B cell (primary cell): ENCODE data around the gene CEMIP. TPM values are rescaled to one million over a fixed set of nuclear protein-coding genes. Genes with fewer than 3 reads are reported as not detected.

Experiments used
- ATAC-seq: fragments of 200-7000 bp; cut with Tn5 transposase; one replicate; pipeline ENCODE4 v1.10.0; 2021; ENCODE audit warnings: low read depth, mild to moderate bottlenecking, moderate number of reproducible peaks, moderate library complexity
- CTCF ChIA-PET: fragments of 350-600 bp; sonication (Branson Sonifier 250); formaldehyde crosslinking; loops from one replicate; lab custom pipeline; 2021; ENCODE audit warnings: antibody characterized with exemption, inconsistent platforms; lab: Charles Lee
- POLR2A ChIA-PET: fragments of 350-600 bp; sonication (Branson Sonifier 250); formaldehyde crosslinking; loops from one replicate; lab custom pipeline; 2021; ENCODE audit warnings: antibody characterized with exemption; lab: Charles Lee
- DNase-seq: peaks from one replicate; pipeline ENCODE4 v3.0.0; 2013
- H2AFZ ChIP-seq: 2 replicates; pipeline ENCODE4 v1.6.1; 2012; ENCODE audit warnings: mild to moderate bottlenecking, low read depth, low read length; ENCODE audit not compliant: insufficient read depth, poor library complexity, severe bottlenecking
- H3K27ac ChIP-seq, 2 donors: 1 replicate in 1 of 2; 2 replicates in 1 of 2; pipeline ENCODE4 v1.5.1; 2012 to 2013; ENCODE audit warnings: low read length in 2 of 2, mild to moderate bottlenecking in 2 of 2, moderate library complexity in 1 of 2
- H3K27me3 ChIP-seq, 4 experiments: fragments of 200-600 bp in 1 of 4; sonication (generic) in 1 of 4; replicated peaks in 1 of 4; 1 replicate in 2 of 4; 2 replicates in 2 of 4; pipeline versions ENCODE4 v1.6.1 to v1.7.0; 2013 to 2016; ENCODE audit warnings: low read length in 3 of 4, mild to moderate bottlenecking in 2 of 4, mixed read lengths in 1 of 4, moderate library complexity in 1 of 4; ENCODE audit not compliant: insufficient read depth in 4 of 4, control insufficient read depth in 3 of 4; ENCODE audit errors: control extremely low read depth in 1 of 4
- H3K36me3 ChIP-seq, 2 experiments: replicated peaks in 1 of 2; 1 replicate in 1 of 2; 2 replicates in 1 of 2; pipeline versions ENCODE4 v1.6.1 to v1.7.1; 2013; ENCODE audit warnings: low read length in 1 of 2; ENCODE audit not compliant: insufficient read depth in 2 of 2, control insufficient read depth in 1 of 2; ENCODE audit errors: control extremely low read depth in 1 of 2, extremely low read depth in 1 of 2
- H3K4me1 ChIP-seq, 2 donors: fragments of 200-600 bp in 1 of 2; sonication (generic) in 1 of 2; 1 replicate in 1 of 2; 2 replicates in 1 of 2; pipeline versions ENCODE4 v1.5.1 to v1.6.1; 2013 to 2017; ENCODE audit warnings: low read length in 2 of 2; ENCODE audit not compliant: control insufficient read depth in 2 of 2, insufficient read depth in 2 of 2
- H3K4me2 ChIP-seq: replicated peaks from 2 replicates; pipeline ENCODE3; 2012; ENCODE audit warnings: mild to moderate bottlenecking, low read depth, low read length; ENCODE audit not compliant: poor library complexity, severe bottlenecking
- H3K4me3 ChIP-seq, 5 experiments: fragments of 200-600 bp in 1 of 5; sonication (generic) in 1 of 5; 1 replicate in 3 of 5; 2 replicates in 2 of 5; pipeline versions ENCODE4 v1.5.1 to v1.7.0; 2011 to 2016; ENCODE audit warnings: low read length in 4 of 5, mild to moderate bottlenecking in 4 of 5, low read depth in 2 of 5, control low read depth in 1 of 5, moderate library complexity in 1 of 5; ENCODE audit not compliant: insufficient read depth in 1 of 5; ENCODE audit errors: control extremely low read depth in 1 of 5, extremely low read depth in 1 of 5
- H3K79me2 ChIP-seq: fragments of 200-600 bp; sonication (generic); one replicate; pipeline ENCODE4 v1.6.0; 2016; ENCODE audit warnings: low read length; ENCODE audit not compliant: control insufficient read depth, insufficient read depth
- H3K9ac ChIP-seq: fragments of 200-600 bp; sonication (generic); 2 replicates; pipeline ENCODE4 v1.6.1; 2017; ENCODE audit warnings: mild to moderate bottlenecking, low read length, moderate library complexity
- H3K9me3 ChIP-seq, 3 donors: one replicate each; pipeline versions ENCODE4 v1.6.1 to v1.7.1; 2013; ENCODE audit warnings: low read length in 2 of 3; ENCODE audit not compliant: control insufficient read depth in 2 of 3, insufficient read depth in 1 of 3; ENCODE audit errors: control extremely low read depth in 1 of 3
- H4K20me1 ChIP-seq: 2 replicates; pipeline ENCODE4 v1.6.0; 2012; ENCODE audit warnings: mild to moderate bottlenecking, low read length; ENCODE audit not compliant: insufficient read depth, control insufficient read depth, poor library complexity, severe bottlenecking
- H3K27ac Mint-ChIP-seq: one replicate; pipeline ENCODE4 v1.8.0; 2021; ENCODE audit warnings: mixed read lengths
- H3K27me3 Mint-ChIP-seq: one replicate; pipeline ENCODE4 v1.8.0; 2021; ENCODE audit warnings: mixed read lengths
- H3K4me1 Mint-ChIP-seq: one replicate; pipeline ENCODE4 v1.8.0; 2021; ENCODE audit warnings: mixed read lengths
- H3K4me3 Mint-ChIP-seq: one replicate; pipeline ENCODE4 v1.8.0; 2021; ENCODE audit warnings: mixed read lengths
- H3K9me3 Mint-ChIP-seq: one replicate; pipeline ENCODE4 v1.8.0; 2022; ENCODE audit warnings: mixed read lengths; ENCODE audit not compliant: insufficient read depth
- EZH2 ChIP-seq: IDR thresholded peaks from 2 replicates; pipeline ENCODE4 v1.6.1; 2012; ENCODE audit warnings: borderline replicate concordance, low read depth, mild to moderate bottlenecking, moderate library complexity, low read length; ENCODE audit not compliant: insufficient read depth, poor library complexity, severe bottlenecking
- WGBS: methylation state at CpG from one replicate; pipeline ENCODE4 v1.1.5; 2013; ENCODE audit warnings: missing lambda C conversion rate; ENCODE audit not compliant: insufficient coverage; 5-methylcytosine and 5-hydroxymethylcytosine counted together
- intact Hi-C: fragments of 100-400 bp; cut with micrococcal nuclease; formaldehyde crosslinking; loops from one replicate; pipeline ENCODE4 v1.10.0; 2022
- polyA plus RNA-seq: library from polyadenylated mRNA; depleted of rRNA; stranded (reverse); fragments of >200 nt; gene quantifications from 2 replicates; pipeline ENCODE4 v1.2.3, GENCODE V29; 2012
- total RNA-seq, 2 donors: library from RNA; stranded (reverse); fragments of 120-200 nt in 1 of 2; gene quantifications; 1 replicate in 1 of 2; 2 replicates in 1 of 2; pipeline versions ENCODE4 v1.2.3 to v1.2.4, GENCODE V29; 2013 to 2022
- TF ChIP-seq, protein P1 (sequence below): fragments of 200-600 bp; IDR thresholded peaks from one replicate; pipeline ENCODE4 v1.8.0; 2022; ENCODE audit warnings: antibody characterized with exemption, mild to moderate bottlenecking

CEMIP gene
- total and polyA plus RNA-seq, 2 donors (not counting 1 experiment from before 2014, with no cell fraction given): 0.32 TPM; not detected in 1

DNA sequence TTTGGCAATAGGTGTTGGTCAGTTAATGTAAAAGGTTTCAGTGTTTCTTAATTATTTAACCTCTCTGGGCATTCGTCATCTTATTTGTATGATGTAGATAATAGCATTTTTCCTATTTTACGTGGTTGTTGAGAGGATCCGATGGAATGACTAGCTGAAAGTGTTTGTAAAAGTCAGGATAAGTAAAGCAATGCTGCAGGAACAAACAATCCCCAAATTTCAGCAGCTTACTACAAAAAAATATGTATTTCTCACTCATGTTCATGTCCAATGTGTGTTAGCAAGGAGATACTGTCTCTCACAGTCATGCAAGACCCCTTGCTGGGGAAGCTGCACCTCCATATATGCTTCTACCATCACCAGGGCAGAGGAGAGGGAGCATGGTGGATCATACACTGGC lies 38.7 kb downstream of the CEMIP start:
- Histone ChIP-seq H3K4me3 (no peak overlapping the region), H3K27me3 (peaks cover 0 to 8% (median 0%) of the 10 kb centered on the region in 4 experiments), H3K4me1 (peaks cover 9 to 10% of the 10 kb centered on the region in 2 donors), H3K79me2 (no peaks in the 10 kb centered on the region), H3K36me3 (no peaks in the 10 kb centered on the region), H3K9ac (no peak overlapping the region), H4K20me1 (no peaks in the 10 kb centered on the region), H3K4me2 (no peak overlapping the region), H3K27ac (no peak overlapping the region), H3K9me3 (no peaks in the 10 kb centered on the region), H2AFZ (no peak overlapping the region)
- Mint-ChIP-seq H3K4me3 (no peak overlapping the region), H3K27ac (no peak overlapping the region), H3K9me3 (no peaks in the 10 kb centered on the region), H3K4me1 (peaks cover 11% of the 10 kb centered on the region), H3K27me3 (peaks cover 27% of the 10 kb centered on the region)
- TF ChIP-seq, protein P1, sequence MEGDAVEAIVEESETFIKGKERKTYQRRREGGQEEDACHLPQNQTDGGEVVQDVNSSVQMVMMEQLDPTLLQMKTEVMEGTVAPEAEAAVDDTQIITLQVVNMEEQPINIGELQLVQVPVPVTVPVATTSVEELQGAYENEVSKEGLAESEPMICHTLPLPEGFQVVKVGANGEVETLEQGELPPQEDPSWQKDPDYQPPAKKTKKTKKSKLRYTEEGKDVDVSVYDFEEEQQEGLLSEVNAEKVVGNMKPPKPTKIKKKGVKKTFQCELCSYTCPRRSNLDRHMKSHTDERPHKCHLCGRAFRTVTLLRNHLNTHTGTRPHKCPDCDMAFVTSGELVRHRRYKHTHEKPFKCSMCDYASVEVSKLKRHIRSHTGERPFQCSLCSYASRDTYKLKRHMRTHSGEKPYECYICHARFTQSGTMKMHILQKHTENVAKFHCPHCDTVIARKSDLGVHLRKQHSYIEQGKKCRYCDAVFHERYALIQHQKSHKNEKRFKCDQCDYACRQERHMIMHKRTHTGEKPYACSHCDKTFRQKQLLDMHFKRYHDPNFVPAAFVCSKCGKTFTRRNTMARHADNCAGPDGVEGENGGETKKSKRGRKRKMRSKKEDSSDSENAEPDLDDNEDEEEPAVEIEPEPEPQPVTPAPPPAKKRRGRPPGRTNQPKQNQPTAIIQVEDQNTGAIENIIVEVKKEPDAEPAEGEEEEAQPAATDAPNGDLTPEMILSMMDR: no peak
- TF ChIP-seq EZH2: no peak
- ChIA-PET POLR2A (no interaction called here), CTCF (no interaction called here)
- intact Hi-C loops: no loop called here
- no CpG with 5 or more reads among the region's 3 CpGs for WGBS
- DNase-seq (no peak), ATAC-seq (no peak)

DNA sequence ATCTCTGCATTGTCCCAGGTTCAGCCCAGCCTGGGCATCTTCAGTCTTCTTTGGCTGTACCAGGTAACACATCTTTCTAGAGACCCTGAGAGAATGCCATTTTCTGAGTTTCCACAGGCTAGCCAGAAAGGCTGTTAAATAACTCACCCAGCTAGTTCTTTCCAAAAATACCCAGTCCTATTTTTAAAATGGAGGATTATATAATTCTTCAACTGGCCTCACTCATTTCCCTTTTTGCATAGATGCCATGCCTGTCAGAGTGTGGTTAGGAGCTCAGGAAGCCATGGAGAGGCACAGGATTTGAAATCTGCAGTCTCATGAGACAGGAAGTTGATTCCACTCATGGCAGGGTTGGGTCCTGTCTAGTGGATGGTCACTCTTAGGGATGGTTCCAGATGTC lies 39.8 kb downstream of the CEMIP start:
- H3K27me3 Mint-ChIP-seq: peaks cover 27% of the 10 kb centered on the region
- intact Hi-C loops: no loop called here
- POLR2A ChIA-PET: no interaction called here

More for the DNA sequence above, 39.8 kb downstream of the CEMIP start:
- no peak for DNase-seq
- Histone ChIP-seq H3K4me2 (no peak overlapping the region), H3K27ac (no peak overlapping the region), H3K9ac (no peak overlapping the region), H3K36me3 (no peaks in the 10 kb centered on the region), H3K9me3 (no peaks in the 10 kb centered on the region), H3K79me2 (no peaks in the 10 kb centered on the region), H3K4me3 (no peak overlapping the region), H3K27me3 (peaks cover 0 to 8% (median 0%) of the 10 kb centered on the region in 4 experiments), H2AFZ (no peak overlapping the region), H3K4me1 (peaks cover 19 to 21% of the 10 kb centered on the region in 2 donors), H4K20me1 (no peaks in the 10 kb centered on the region)
- CTCF ChIA-PET: no interaction called here
- peaks cover 22% of the 10 kb centered on the region for H3K4me1 Mint-ChIP-seq
- no peaks in the 10 kb centered on the region for H3K9me3 Mint-ChIP-seq
- TF ChIP-seq, protein P1: no peak
- no peak for TF ChIP-seq EZH2
- H3K27ac Mint-ChIP-seq: no peak overlapping the region
- ATAC-seq: no peak
- no peak overlapping the region for H3K4me3 Mint-ChIP-seq
